Measurements from ENCODE around the gene MOB2.

DNA sequence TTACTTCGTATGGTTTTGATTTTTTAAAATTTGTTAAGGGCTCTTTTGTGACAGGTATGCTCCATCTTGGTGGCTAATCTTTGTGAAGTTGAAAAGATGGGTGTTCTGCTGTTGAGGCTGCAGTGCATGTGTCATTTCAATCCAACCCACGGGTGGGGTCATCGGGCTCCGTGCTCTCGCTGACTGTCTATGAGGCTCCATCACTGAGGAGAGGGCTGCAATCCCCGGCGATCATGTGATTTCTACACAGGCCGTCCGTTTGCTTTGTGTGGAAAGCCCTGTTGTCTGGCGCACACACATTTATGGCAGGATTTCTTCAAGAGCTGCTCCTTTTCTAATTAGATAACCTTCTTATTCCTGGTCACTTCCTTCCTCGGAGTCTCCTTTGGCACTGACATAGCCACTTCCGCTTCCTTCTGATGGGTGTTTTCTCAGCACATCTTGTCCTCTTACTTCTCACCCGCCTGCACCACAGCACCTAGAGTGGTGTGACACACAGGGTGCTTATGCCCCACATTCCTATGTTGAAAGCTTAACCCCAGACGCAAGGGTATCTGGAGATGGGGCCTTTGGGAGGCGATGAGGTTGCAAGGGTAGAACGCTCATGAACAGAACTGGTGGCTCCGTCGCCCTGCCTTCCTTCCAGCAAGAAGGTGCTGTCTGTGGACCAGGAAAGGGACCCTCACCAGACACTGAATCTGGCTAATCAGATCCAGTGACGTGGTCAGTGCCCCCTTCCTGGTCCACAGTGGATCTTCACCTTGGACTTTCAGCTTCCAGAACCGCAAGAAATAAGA is 9.4 kb downstream of the MOB2 start:
- TF ChIP-seq, protein P1, sequence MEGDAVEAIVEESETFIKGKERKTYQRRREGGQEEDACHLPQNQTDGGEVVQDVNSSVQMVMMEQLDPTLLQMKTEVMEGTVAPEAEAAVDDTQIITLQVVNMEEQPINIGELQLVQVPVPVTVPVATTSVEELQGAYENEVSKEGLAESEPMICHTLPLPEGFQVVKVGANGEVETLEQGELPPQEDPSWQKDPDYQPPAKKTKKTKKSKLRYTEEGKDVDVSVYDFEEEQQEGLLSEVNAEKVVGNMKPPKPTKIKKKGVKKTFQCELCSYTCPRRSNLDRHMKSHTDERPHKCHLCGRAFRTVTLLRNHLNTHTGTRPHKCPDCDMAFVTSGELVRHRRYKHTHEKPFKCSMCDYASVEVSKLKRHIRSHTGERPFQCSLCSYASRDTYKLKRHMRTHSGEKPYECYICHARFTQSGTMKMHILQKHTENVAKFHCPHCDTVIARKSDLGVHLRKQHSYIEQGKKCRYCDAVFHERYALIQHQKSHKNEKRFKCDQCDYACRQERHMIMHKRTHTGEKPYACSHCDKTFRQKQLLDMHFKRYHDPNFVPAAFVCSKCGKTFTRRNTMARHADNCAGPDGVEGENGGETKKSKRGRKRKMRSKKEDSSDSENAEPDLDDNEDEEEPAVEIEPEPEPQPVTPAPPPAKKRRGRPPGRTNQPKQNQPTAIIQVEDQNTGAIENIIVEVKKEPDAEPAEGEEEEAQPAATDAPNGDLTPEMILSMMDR (IDR thresholded peaks at IDR 0.05; ENCODE audit: insufficient read depth, low read depth, low read length) = no peak
- no peak for TF ChIP-seq EZH2 (IDR thresholded peaks at IDR 0.05; ENCODE audit: insufficient read depth, low read length)
